Medulla oblongata (tissue), 1 donor: ENCODE measurements around the gene TPSG1.

ENCODE experiments used
- DNase-seq: peaks from one replicate; pipeline ENCODE4 v3.0.0-alpha.2; 2015; ENCODE audit errors: extremely low spot score

The TPSG1 gene

DNA sequence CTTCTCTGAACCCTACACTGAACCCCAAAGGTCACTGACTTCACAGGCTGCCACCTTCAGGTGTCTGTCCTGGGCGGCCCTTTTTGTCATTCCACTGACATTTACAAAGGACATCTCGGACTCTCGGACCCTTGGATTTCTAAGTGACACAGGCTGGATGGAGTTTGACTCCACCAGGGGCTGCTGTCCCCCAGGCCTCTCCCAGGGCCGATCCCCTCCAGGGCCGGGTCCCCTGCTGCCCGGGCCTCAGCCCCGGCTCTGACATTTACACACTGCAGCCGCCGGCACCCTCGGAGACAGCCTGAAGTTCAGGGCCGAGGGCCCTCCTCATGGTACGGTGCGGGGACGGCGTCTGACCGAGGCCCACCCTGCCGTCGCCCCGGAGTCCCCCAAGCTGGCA is 48.0 kb downstream of the TPSG1 start:
- no peak for DNase-seq

DNA sequence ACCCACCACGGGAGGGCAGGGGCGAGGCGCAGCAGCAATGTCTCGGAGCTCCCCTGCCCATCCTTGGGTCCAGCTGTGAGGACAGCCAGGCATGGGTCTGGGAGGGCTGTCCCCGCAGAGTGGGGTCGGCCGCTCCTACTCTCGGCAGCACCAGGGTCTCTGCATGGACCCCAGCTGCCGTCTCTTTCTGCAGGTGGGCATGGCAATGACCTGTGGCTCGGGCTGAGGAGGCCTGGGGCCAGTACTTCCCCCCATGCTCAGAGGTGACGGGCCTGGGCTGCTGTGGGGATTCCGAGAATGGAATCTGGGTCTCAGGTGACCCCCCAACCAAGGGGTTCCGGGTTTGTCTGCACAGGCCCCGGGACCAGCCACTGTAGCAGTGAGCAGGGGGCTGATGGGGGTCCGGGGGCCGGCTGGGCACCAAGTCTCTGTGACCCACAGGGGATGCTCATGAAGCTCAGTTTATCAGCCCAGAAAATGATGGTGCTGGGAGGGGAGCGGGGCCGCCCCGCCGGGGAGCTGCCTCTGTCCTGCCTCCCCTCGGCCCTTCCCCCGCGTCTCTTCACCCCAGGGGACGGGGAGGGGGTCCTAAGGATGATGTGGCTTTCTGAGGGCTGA is 48.7 kb downstream of the TPSG1 start:
- no peak for DNase-seq

DNA sequence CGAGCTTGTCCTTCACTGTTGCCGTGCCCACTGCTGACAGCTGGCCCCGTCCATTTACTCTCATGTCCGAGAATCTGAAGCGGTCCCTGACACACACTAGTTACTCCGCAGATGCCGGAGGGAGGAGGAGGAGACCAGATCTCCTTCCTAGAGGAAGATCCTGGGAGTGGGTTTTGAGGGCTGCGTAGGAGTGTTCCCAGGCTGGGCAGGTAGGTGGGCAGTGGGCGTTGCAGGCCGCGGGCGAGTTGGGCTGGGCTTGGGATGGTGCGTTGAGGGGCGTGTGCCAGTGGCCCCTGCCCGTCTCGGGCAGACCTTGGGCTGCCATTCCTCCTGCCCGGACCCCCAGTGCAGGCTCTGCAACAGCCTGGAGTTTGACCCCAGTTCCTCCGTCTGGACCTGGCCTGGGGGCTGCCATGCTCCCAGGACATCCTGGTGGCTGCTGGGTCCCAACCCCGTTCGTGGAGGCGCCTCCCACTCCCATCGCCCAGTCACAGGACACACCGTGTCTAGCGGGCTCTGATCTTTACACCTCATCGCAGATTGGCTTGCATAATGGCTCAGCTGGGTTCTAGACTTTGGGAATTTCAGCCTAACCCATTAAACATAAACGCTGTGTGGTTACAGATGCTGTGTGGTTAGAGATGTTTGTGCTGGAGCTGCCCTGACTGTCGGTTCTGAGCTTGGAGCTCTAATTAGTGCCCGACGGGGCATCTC is 49.3 kb downstream of the TPSG1 start:
- no peak for DNase-seq

GRCh38 chr16:1174477-1175357 is 50.4 kb downstream of the TPSG1 start:
- no peak for DNase-seq

- DNase-seq, result no peak
Measured at GRCh38 chr16:1173788-1174451, 51.1 kb downstream of the TPSG1 start.

DNA sequence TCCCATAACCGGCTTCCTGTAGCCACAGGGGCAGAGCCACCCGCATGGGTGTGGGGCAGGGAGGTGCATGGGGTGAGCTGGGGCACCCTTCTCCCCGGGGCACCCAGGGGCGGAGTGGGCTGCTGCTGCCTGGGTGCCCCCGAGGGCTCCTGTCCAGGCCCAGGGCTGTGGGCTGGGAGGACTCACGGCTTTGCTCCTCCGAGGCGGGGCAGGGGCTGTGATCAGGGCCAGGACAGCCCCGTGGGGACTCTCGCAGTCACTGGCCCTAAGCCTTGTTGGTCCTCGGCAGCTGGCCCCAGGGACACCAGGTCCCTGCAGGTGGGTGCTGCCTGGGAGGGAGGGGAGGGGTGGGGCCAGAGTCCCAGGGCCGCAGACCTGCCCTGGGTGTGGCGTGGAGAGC is 52.4 kb downstream of the TPSG1 start:
- no peak for DNase-seq

DNA sequence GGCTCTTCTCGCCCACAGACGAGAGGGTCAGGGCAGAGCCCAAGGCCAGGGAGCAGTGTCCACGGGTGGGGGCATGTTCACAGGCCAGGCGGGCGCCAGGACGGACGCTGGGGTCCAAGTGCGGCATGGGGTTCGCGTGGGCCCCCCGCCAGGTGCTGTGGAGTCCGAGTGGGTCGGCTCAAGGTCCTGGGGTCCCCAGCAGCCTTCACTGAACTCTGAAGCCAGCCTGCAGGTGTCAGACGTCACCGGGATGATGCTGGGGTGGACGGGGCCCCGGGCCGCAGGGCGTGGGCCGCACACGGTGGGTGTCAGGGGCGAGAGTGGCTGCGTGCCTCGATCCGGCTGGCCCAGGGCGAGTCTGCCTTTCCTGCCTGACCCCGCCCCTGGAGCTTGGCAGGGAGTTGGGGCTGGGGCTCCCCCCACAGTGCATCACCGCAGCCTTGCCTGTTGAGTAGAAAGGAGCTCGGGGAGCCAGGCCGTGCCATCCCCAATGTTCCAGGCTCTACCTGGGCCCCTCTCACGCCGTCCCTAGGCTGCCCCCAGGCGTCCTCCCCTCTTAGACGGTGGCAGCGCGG is 53.1 kb downstream of the TPSG1 start:
- no peak for DNase-seq
